Endothelial cell of umbilical vein (primary cell): ENCODE measurements around the gene AFTPH. TPM values are rescaled to one million over a fixed set of nuclear protein-coding genes. Genes with fewer than 3 reads are reported as not detected.

Source experiments
- BruUV-seq: library from RNA; stranded (reverse); fragments of 400-500 nt; replicated peaks from 2 replicates; lab custom pipeline; 2021; lab: Mats Ljungman, UMichigan
- CTCF ChIA-PET: fragments of 300-600, 350-600 bp; sonication (Branson Sonifier 250); formaldehyde crosslinking; loops from one replicate; lab custom pipeline; 2021; ENCODE audit warnings: antibody characterized with exemption, inconsistent platforms; lab: Charles Lee
- POLR2A ChIA-PET: fragments of 300-600, 350-600 bp; sonication (Branson Sonifier 250); formaldehyde crosslinking; loops from one replicate; lab custom pipeline; 2021; ENCODE audit warnings: antibody characterized with exemption, inconsistent platforms; lab: Charles Lee
- DNase-seq: peaks from one replicate; pipeline ENCODE4 v3.0.0-alpha.2; 2011; ENCODE audit warnings: low read depth, low spot score
- FAIRE-seq: peaks from 2 replicates; lab custom pipeline; 2011; peaks lifted over from hg19 to GRCh38; lab: Jason Lieb, UNC
- H2AFZ ChIP-seq: 2 replicates; pipeline ENCODE4 v1.6.0; 2012; ENCODE audit warnings: low read depth, low read length, control low read depth, inconsistent platforms
- H3K27ac ChIP-seq: 2 replicates; pipeline ENCODE4 v1.5.1; 2011; ENCODE audit warnings: low read depth, mild to moderate bottlenecking, control low read depth, low read length, moderate library complexity; ENCODE audit not compliant: insufficient read depth
- H3K27me3 ChIP-seq, 2 experiments: 2 replicates each; pipeline versions ENCODE4 v1.6.0 to v1.6.1; 2011; ENCODE audit warnings: low read length in 2 of 2, mixed read lengths in 1 of 2; ENCODE audit not compliant: control insufficient read depth in 2 of 2, insufficient read depth in 2 of 2
- H3K36me3 ChIP-seq, 2 experiments: 2 replicates in 1 of 2; 3 replicates in 1 of 2; pipeline ENCODE4 v1.5.1; 2011; ENCODE audit warnings: low read length in 2 of 2, mild to moderate bottlenecking in 1 of 2, moderate library complexity in 1 of 2; ENCODE audit not compliant: control insufficient read depth in 2 of 2, insufficient read depth in 2 of 2; ENCODE audit errors: extremely low read depth in 1 of 2
- H3K4me1 ChIP-seq: 3 replicates; pipeline ENCODE4 v1.5.1; 2011; ENCODE audit warnings: mild to moderate bottlenecking, low read length; ENCODE audit not compliant: control insufficient read depth, insufficient read depth; ENCODE audit errors: extremely low read depth
- H3K4me2 ChIP-seq: 2 replicates; pipeline ENCODE4 v1.6.1; 2011; ENCODE audit warnings: low read length, control low read depth, mixed read lengths; ENCODE audit not compliant: insufficient read depth
- H3K4me3 ChIP-seq, 3 experiments: fragments of 200-600 bp in 1 of 3; sonication (generic), shearing (Covaris generic) in 1 of 3; replicated peaks in 1 of 3; 2 replicates each; pipeline ENCODE4 v1.5.1; 2011 to 2016; ENCODE audit warnings: control low read depth in 3 of 3, low read length in 3 of 3, mild to moderate bottlenecking in 2 of 3, inconsistent platforms in 1 of 3, low read depth in 1 of 3, moderate library complexity in 1 of 3; ENCODE audit not compliant: insufficient read depth in 1 of 3
- H3K79me2 ChIP-seq: 2 replicates; pipeline ENCODE4 v1.6.0; 2012; ENCODE audit warnings: low read length, inconsistent platforms; ENCODE audit not compliant: control insufficient read depth, insufficient read depth
- H3K9ac ChIP-seq: replicated peaks from 2 replicates; pipeline ENCODE3; 2011; ENCODE audit warnings: low read length, control low read depth; ENCODE audit not compliant: insufficient read depth; ENCODE audit errors: extremely low read depth
- H3K9me1 ChIP-seq: replicated peaks from 3 replicates; pipeline ENCODE4 v1.6.0; 2011; ENCODE audit warnings: mild to moderate bottlenecking, low read length; ENCODE audit not compliant: control insufficient read depth, insufficient read depth; ENCODE audit errors: extremely low read depth
- H3K9me3 ChIP-seq: replicated peaks from 2 replicates; pipeline ENCODE4 v1.5.1; 2012; ENCODE audit warnings: low read length, inconsistent platforms; ENCODE audit not compliant: control insufficient read depth, insufficient read depth
- H4K20me1 ChIP-seq: replicated peaks from 2 replicates; pipeline ENCODE3; 2011; ENCODE audit warnings: mild to moderate bottlenecking, low read length; ENCODE audit not compliant: control insufficient read depth, insufficient read depth; ENCODE audit errors: extremely low read depth
- CTCF ChIP-seq, 2 donors: IDR thresholded peaks; 1 replicate in 1 of 2; 2 replicates in 1 of 2; pipeline ENCODE4 v1.5.1; 2011; ENCODE audit warnings: low read length in 2 of 2, mild to moderate bottlenecking in 2 of 2, moderate library complexity in 2 of 2, control low read depth in 1 of 2, inconsistent platforms in 1 of 2, low read depth in 1 of 2; ENCODE audit not compliant: insufficient read depth in 1 of 2; ENCODE audit errors: extremely low read depth in 1 of 2
- EZH2 ChIP-seq: IDR thresholded peaks from 2 replicates; pipeline ENCODE4 v1.6.1; 2012; ENCODE audit warnings: borderline replicate concordance, low read depth, mild to moderate bottlenecking, moderate library complexity, low read length, inconsistent platforms; ENCODE audit not compliant: severe bottlenecking
- FOS ChIP-seq: IDR thresholded peaks from 2 replicates; pipeline ENCODE4 v1.6.1; 2011; ENCODE audit warnings: mild to moderate bottlenecking, low read length, moderate library complexity, borderline replicate concordance; ENCODE audit not compliant: insufficient read depth
- GATA2 ChIP-seq: IDR thresholded peaks from 2 replicates; pipeline ENCODE4 v1.7.0; 2011; ENCODE audit warnings: low read depth, mild to moderate bottlenecking, moderate library complexity, mixed read lengths, low read length; ENCODE audit not compliant: insufficient read length, insufficient read depth
- JUN ChIP-seq: IDR thresholded peaks from 2 replicates; pipeline ENCODE4 v1.6.1; 2011; ENCODE audit warnings: borderline replicate concordance, low read depth; ENCODE audit not compliant: insufficient read length, insufficient read depth
- MAX ChIP-seq: IDR thresholded peaks from 2 replicates; pipeline ENCODE4 v1.6.1; 2011; ENCODE audit not compliant: insufficient read depth, insufficient read length
- MYC ChIP-seq: IDR thresholded peaks from one replicate; pipeline ENCODE4 v1.6.1; 2011; ENCODE audit warnings: mild to moderate bottlenecking, low read depth, low read length
- POLR2A ChIP-seq: IDR thresholded peaks from 2 replicates; pipeline ENCODE4 v1.6.1; 2012; ENCODE audit warnings: low read depth, mild to moderate bottlenecking, control low read depth, low read length
- POLR2AphosphoS5 ChIP-seq: IDR thresholded peaks from 2 replicates; pipeline ENCODE4 v1.6.1; 2012; ENCODE audit warnings: low read depth, mild to moderate bottlenecking, control low read depth, low read length, moderate library complexity; ENCODE audit not compliant: insufficient read depth
- dilution Hi-C: fragments of 300-500 bp; cut with MboI; formaldehyde crosslinking; loops from one replicate; pipeline ENCODE4 v1.15.0; 2019; ENCODE audit warnings: low sequenced_read_pairs; ENCODE audit not compliant: extremely low pct_ligation_motif_present
- intact Hi-C: fragments of 100-400 bp; cut with micrococcal nuclease; formaldehyde crosslinking; loops from one replicate; pipeline ENCODE4 v1.10.0; 2022
- polyA plus RNA-seq, 4 experiments: library from polyadenylated mRNA; depleted of rRNA in 3 of 4; stranded (reverse) in 3 of 4; unstranded in 1 of 4; fragments of >200 nt; gene quantifications; 2 replicates each; pipeline versions ENCODE4 v1.2.1 to v1.2.3, GENCODE V29; 2011 to 2012; ENCODE audit warnings: missing spikeins in 1 of 4
- total RNA-seq: library from RNA; stranded (reverse); gene quantifications from 2 replicates; pipeline ENCODE4 v1.2.3, GENCODE V29; 2021

Gene AFTPH
- total and polyA plus RNA-seq, 2 donors (not counting 3 experiments of a cell fraction or from before 2014, with no cell fraction given), result 6.9 to 15.3 TPM

GRCh38 chr2:64634345-64635267 is 110.5 kb downstream of the AFTPH start:
- H3K27me3 ChIP-seq, result no peaks in the 10 kb centered on the region
- FAIRE-seq (no peak), DNase-seq (no peak)
- no peak overlapping the region for H3K4me2 ChIP-seq
- intact Hi-C loops, result no loop called here
- H3K9me3 ChIP-seq, result no peaks in the 10 kb centered on the region
- peaks cover 4% of the 10 kb centered on the region for H3K4me1 ChIP-seq
- no peak overlapping the region for H3K4me3 ChIP-seq
- no peaks in the 10 kb centered on the region for H3K9me1 ChIP-seq
- ChIA-PET POLR2A (interaction anchor here (0.6 kb wide), 1 partner anchor 20 kb away, joined by 6 read pairs; no protein-coding TSS in a partner anchor), CTCF (interaction anchor here (0.9 to 1.0 kb wide), 2 partner anchors 10 to 12 kb away, joined by 3 to 4 read pairs; no protein-coding TSS in a partner anchor)
- dilution Hi-C loops, result no loop called here
- no TSS peak for BruUV-seq
- no peak overlapping the region for H3K27ac ChIP-seq
- H3K9ac ChIP-seq, result no peak overlapping the region
- no peak for TF ChIP-seq MYC
- no peak overlapping the region for H2AFZ ChIP-seq
- H3K36me3 ChIP-seq, result peaks cover 5 to 9% of the 10 kb centered on the region in 2 experiments
- peaks cover 33% of the 10 kb centered on the region for H3K79me2 ChIP-seq
- no peaks in the 10 kb centered on the region for H4K20me1 ChIP-seq

GRCh38 chr2:64635976-64636911 is 112.1 kb downstream of the AFTPH start:
- H3K27me3 ChIP-seq, result no peaks in the 10 kb centered on the region
- BruUV-seq, result no TSS peak
- dilution Hi-C loops, result no loop called here
- DNase-seq (no peak), FAIRE-seq (no peak)
- no peak overlapping the region for H3K4me2 ChIP-seq
- CTCF ChIA-PET, result interaction anchor here (0.8 to 1.3 kb wide), 3 partner anchors 10 to 114 kb away, joined by 3 to 6 read pairs (median 3); partner anchors contain the start of gene SERTAD2
- H3K4me3 ChIP-seq, result no peak overlapping the region
- H3K79me2 ChIP-seq, result peaks cover 49% of the 10 kb centered on the region
- intact Hi-C loops, result no loop called here
- H3K9me3 ChIP-seq, result no peaks in the 10 kb centered on the region
- H4K20me1 ChIP-seq, result no peaks in the 10 kb centered on the region
- H3K4me1 ChIP-seq, result peaks cover 4% of the 10 kb centered on the region
- TF ChIP-seq POLR2AphosphoS5, result no peak
- TF ChIP-seq EZH2, result no peak
- TF ChIP-seq POLR2A, result no peak
- TF ChIP-seq MYC, result no peak
- no peak for TF ChIP-seq FOS
- TF ChIP-seq MAX, result no peak
- TF ChIP-seq CTCF (IDR thresholded peaks at IDR 0.05; ENCODE audit: extremely low read depth in 1 of 2, insufficient read depth in 1 of 2, low read depth in 1 of 2, low read length in 2 of 2), result no peak
- no peak for TF ChIP-seq JUN
- no peak for TF ChIP-seq GATA2
- peaks cover 5 to 9% of the 10 kb centered on the region in 2 experiments for H3K36me3 ChIP-seq
- no peak overlapping the region for H3K27ac ChIP-seq
- no peaks in the 10 kb centered on the region for H3K9me1 ChIP-seq
- POLR2A ChIA-PET, result no interaction called here
- no peak overlapping the region for H2AFZ ChIP-seq
- no peak overlapping the region for H3K9ac ChIP-seq
